SK-N-MC (cell line): ENCODE results near the gene TP53BP1.
A peak's percentile ranks its signal among the peaks of the same experiment; 100 is the strongest.

Experiments
- DNase-seq: peaks from one replicate; pipeline ENCODE4 v3.0.0-alpha.2; 2011; ENCODE audit warnings: low read depth, low spot score
- H3K27ac ChIP-seq: fragments of 200-600 bp; sonication (generic); 2 replicates; pipeline ENCODE4 v1.5.1; 2016; ENCODE audit warnings: mixed run types
- H3K36me3 ChIP-seq: fragments of 200-600 bp; sonication (generic); 2 replicates; pipeline ENCODE4 v1.6.1; 2017; ENCODE audit warnings: antibody characterized with exemption, low read length, mixed read lengths; ENCODE audit not compliant: insufficient read depth
- H3K4me3 ChIP-seq: fragments of 200-600 bp; sonication (generic); 2 replicates; pipeline ENCODE4 v1.5.1; 2016
- H3K9ac ChIP-seq: fragments of 200-600 bp; sonication (generic); 2 replicates; pipeline ENCODE4 v1.8.0; 2017; ENCODE audit warnings: mixed run types, mixed read lengths; ENCODE audit not compliant: insufficient read length
- H3K9me3 ChIP-seq: fragments of 200-600 bp; sonication (generic); 2 replicates; pipeline ENCODE4 v1.6.1; 2017; ENCODE audit warnings: low read depth, mild to moderate bottlenecking, antibody characterized with exemption, low read length, moderate library complexity, mixed read lengths
- EZH2 ChIP-seq: fragments of 200-600 bp; sonication (generic); IDR thresholded peaks from one replicate; pipeline ENCODE4 v1.6.1; 2017; ENCODE audit warnings: antibody characterized with exemption
- FOXP2 ChIP-seq: optimal IDR thresholded peaks from 2 replicates; pipeline ENCODE3; 2011; ENCODE audit warnings: mild to moderate bottlenecking, moderate library complexity; ENCODE audit not compliant: insufficient read depth; ENCODE audit errors: extremely low read length, control extremely low read depth
- POLR2AphosphoS5 ChIP-seq: IDR thresholded peaks from 2 replicates; pipeline ENCODE4 v1.6.1; 2012; ENCODE audit warnings: mild to moderate bottlenecking, low read depth, low read length, borderline replicate concordance

TP53BP1 gene

GRCh38 chr15:43522247-43522646 lies 29.3 kb upstream of the TP53BP1 start:
- DNase-seq: no peak
- no peak for TF ChIP-seq EZH2
- Histone ChIP-seq H3K9ac (no peak overlapping the region), H3K36me3 (peaks cover 62% of the 10 kb centered on the region), H3K9me3 (no peaks in the 10 kb centered on the region), H3K4me3 (no peak overlapping the region), H3K27ac (no peak overlapping the region)

GRCh38 chr15:43521419-43521818 lies 28.5 kb upstream of the TP53BP1 start:
- no peak overlapping the region for H3K9ac ChIP-seq
- DNase-seq: no peak
- no peak overlapping the region for H3K4me3 ChIP-seq
- no peaks in the 10 kb centered on the region for H3K9me3 ChIP-seq
- H3K27ac ChIP-seq: no peak overlapping the region
- TF ChIP-seq FOXP2 (no peak), EZH2 (no peak), POLR2AphosphoS5 (no peak)
- peaks cover 62% of the 10 kb centered on the region for H3K36me3 ChIP-seq

GRCh38 chr15:43520138-43520537 lies 27.2 kb upstream of the TP53BP1 start:
- no peak overlapping the region for H3K27ac ChIP-seq
- H3K9ac ChIP-seq: no peak overlapping the region
- no peaks in the 10 kb centered on the region for H3K9me3 ChIP-seq
- peaks cover 51% of the 10 kb centered on the region for H3K36me3 ChIP-seq
- no peak for TF ChIP-seq EZH2
- no peak for TF ChIP-seq FOXP2
- no peak for TF ChIP-seq POLR2AphosphoS5
- DNase-seq: no peak
- no peak overlapping the region for H3K4me3 ChIP-seq

GRCh38 chr15:43519196-43519595 lies 26.2 kb upstream of the TP53BP1 start:
- Histone ChIP-seq H3K36me3 (peaks cover 42% of the 10 kb centered on the region), H3K4me3 (peak overlapping the region; percentile 94), H3K27ac (0 out of 2 replicates have a peak overlapping the region, but pooled peaks have one; percentile 38), H3K9ac (peak overlapping the region; percentile 73), H3K9me3 (no peaks in the 10 kb centered on the region)
- TF ChIP-seq FOXP2 (no peak), POLR2AphosphoS5 (no peak), EZH2 (no peak)
- DNase-seq: no peak

GRCh38 chr15:43518197-43518761 lies 25.3 kb upstream of the TP53BP1 start:
- peak overlapping the region; percentile 59; the same call in 1 of the 2 replicates for H3K27ac ChIP-seq
- DNase-seq: no peak

GRCh38 chr15:43517354-43518196 lies 24.6 kb upstream of the TP53BP1 start, which contains the start of gene MAP1A:
MAP1A (plus strand) TSS chr15:43517608; CDS start chr15:43521474, 3,866 bp downstream.
- H3K9ac ChIP-seq: peak within 1 kb of the TSS; percentile 73
- DNase-seq: no peak
- no peaks in the 10 kb centered on the region for H3K9me3 ChIP-seq
- H3K36me3 ChIP-seq: peaks cover 26% of the 10 kb centered on the region
- TF ChIP-seq POLR2AphosphoS5 (peak; percentile 52; the same call in 1 of the 2 replicates), EZH2 (no peak), FOXP2 (no peak)
- H3K27ac ChIP-seq: peak within 1 kb of the TSS; percentile 62; the same call in 1 of the 2 replicates
- peak within 1 kb of the TSS; percentile 94 for H3K4me3 ChIP-seq

More at GRCh38 chr15:43518197-43518761, 25.3 kb upstream of the TP53BP1 start:
- Histone ChIP-seq H3K4me3 (peak overlapping the region; percentile 94), H3K9ac (peak overlapping the region; percentile 73), H3K9me3 (no peaks in the 10 kb centered on the region), H3K36me3 (peaks cover 33% of the 10 kb centered on the region)
- TF ChIP-seq FOXP2: no peak
- no peak for TF ChIP-seq POLR2AphosphoS5
- TF ChIP-seq EZH2: no peak

GRCh38 chr15:43516801-43517353 lies 23.9 kb upstream of the TP53BP1 start:
- no peak for DNase-seq
- no peak for TF ChIP-seq EZH2
- no peak for TF ChIP-seq POLR2AphosphoS5
- no peak for TF ChIP-seq FOXP2
- Histone ChIP-seq H3K36me3 (peaks cover 19% of the 10 kb centered on the region), H3K4me3 (peak overlapping the region; percentile 94), H3K27ac (peak overlapping the region; percentile 62; the same call in 1 of the 2 replicates), H3K9ac (peak overlapping the region; percentile 64), H3K9me3 (no peaks in the 10 kb centered on the region)

- Histone ChIP-seq H3K36me3 (peaks cover 12% of the 10 kb centered on the region; the same call in 1 of the 2 replicates), H3K9me3 (no peaks in the 10 kb centered on the region), H3K9ac (no peak overlapping the region), H3K4me3 (peak overlapping the region; percentile 94), H3K27ac (peak overlapping the region; percentile 62; the same call in 1 of the 2 replicates)
- no peak for DNase-seq
- TF ChIP-seq FOXP2: no peak
- no peak for TF ChIP-seq POLR2AphosphoS5
These were observed 23.2 kb upstream of the TP53BP1 start for GRCh38 chr15:43516185-43516584.
